ENCODE results near the gene TDP2. TPM values are rescaled to one million over a fixed set of nuclear protein-coding genes. Genes with fewer than 3 reads are reported as not detected.
A peak's percentile ranks its signal among the peaks of the same experiment; 100 is the strongest.

TDP2 gene
- total and polyA plus RNA-seq, 8 donors, result 18.7 to 112 (median 27.5) TPM

- intact Hi-C loops (cut with DNase I; ENCODE audit: low total_unique reads), result no loop called here
- TF ChIP-seq CTCF (IDR thresholded peaks at IDR 0.05) (no peak), EP300 (IDR thresholded peaks at IDR 0.05) (no peak), POLR2A (IDR thresholded peaks at IDR 0.05) (no peak), POLR2AphosphoS5 (IDR thresholded peaks at IDR 0.05) (no peak)
- no peaks in the 10 kb centered on the region for H3K27me3 ChIP-seq
- peaks cover under 1 to 42% (median 16%) of the 10 kb centered on the region in 4 donors for H3K4me1 ChIP-seq
- peaks cover 4 to 51% (median 48%) of the 10 kb centered on the region in 4 donors for H3K36me3 ChIP-seq
- DNase-seq, result no peak
- 69 to 86% (median 80%) methylated on average over 2 of the region's 2 CpGs for WGBS, 5 donors
- H3K9me3 ChIP-seq, result no peaks in the 10 kb centered on the region
- no peak overlapping the region for H3K4me3 ChIP-seq
- H3K27ac ChIP-seq, result no peak overlapping the region
Observed at GRCh38 chr6:24660105-24660504, 6.6 kb downstream of the TDP2 start.

DNA sequence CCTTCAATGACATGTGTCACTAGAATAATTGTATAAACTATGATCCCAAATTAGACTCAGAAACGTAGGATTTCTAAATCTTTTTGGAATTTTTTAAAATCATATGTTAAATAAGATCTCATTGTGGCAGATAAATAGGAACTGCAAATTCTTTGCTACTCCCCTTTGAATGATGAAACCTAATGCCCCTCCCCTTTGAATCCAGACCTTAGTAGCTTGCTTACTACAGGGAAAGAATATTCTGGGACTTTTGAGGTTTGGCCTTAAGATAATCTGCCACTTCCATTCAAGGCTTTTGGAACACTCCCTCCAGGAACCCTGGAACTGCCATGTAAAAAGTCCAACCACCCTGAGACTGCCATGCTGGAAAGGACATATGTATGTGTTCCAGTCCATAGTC lies 7.1 kb downstream of the TDP2 start:
- 53 to 68% (median 58%) methylated on average over 1 of the region's 1 CpG for WGBS, 5 donors
- H3K4me1 ChIP-seq, result peaks cover 0 to 37% (median 13%) of the 10 kb centered on the region in 4 donors
- H3K36me3 ChIP-seq, result peaks cover 4 to 51% (median 50%) of the 10 kb centered on the region in 4 donors
- DNase-seq, result no peak
- intact Hi-C loops (cut with DNase I; ENCODE audit: low total_unique reads), result no loop called here
- no peaks in the 10 kb centered on the region for H3K27me3 ChIP-seq
- H3K27ac ChIP-seq, result peak overlapping the region in 1 of 5 donors; percentile 22
- H3K9me3 ChIP-seq, result no peaks in the 10 kb centered on the region
- no peak overlapping the region for H3K4me3 ChIP-seq
- TF ChIP-seq EP300 (IDR thresholded peaks at IDR 0.05) (no peak), POLR2AphosphoS5 (IDR thresholded peaks at IDR 0.05) (no peak), CTCF (IDR thresholded peaks at IDR 0.05) (no peak), POLR2A (IDR thresholded peaks at IDR 0.05) (no peak)

DNA sequence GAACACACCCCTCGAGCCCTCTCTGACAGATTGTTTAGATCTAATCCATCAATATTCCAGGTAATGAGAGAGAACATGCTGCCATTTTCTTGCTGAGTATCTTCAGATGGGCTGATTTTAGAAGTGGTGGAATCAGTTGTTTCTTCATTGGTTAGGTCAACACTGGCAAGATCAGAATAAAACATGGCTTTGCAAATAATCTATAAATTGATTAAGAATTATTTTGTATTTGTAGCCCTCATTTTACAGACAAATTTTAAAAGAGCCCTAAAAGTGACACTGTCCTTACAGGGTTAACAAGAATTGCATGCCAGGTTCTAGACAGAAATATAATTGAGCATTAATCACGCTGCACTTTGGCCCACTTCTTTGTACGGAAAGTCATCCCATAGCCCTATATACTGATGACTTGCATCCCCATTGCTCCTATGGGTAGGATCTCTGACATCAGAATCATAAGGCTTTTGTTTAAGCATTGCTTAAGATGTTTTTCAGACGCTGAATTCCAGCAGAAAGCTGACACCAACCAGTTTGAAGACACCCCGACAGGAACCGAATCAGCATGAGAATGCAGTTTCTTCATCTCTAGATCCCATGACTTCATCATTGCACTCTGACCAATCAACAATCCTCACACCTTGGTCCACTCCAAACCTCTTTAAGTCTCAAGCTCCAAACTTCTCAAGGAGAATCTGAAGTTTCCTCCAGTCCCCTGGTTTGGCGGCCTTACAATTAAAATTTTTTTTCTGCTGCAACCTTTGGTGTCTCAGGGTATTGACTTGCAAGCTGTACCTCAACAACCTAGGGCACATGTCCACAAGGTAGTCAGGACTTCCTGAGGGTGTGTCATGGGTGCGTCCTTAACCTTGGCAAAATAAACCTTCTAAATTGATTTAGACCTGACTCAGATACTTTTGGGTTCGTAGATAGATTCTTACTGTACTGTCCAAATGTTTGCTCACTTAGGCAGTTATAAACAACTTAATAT lies 7.8 kb downstream of the TDP2 start:
- H3K36me3 ChIP-seq, result peaks cover 4 to 53% (median 52%) of the 10 kb centered on the region in 4 donors
- peaks cover 0 to 30% (median 10%) of the 10 kb centered on the region in 4 donors for H3K4me1 ChIP-seq
- 63 to 67% (median 65%) methylated on average over 9 of the region's 9 CpGs for WGBS, 5 donors
- intact Hi-C loops (cut with DNase I; ENCODE audit: low total_unique reads), result no loop called here
- no peaks in the 10 kb centered on the region for H3K9me3 ChIP-seq
- H3K4me3 ChIP-seq, result no peak overlapping the region
- H3K27me3 ChIP-seq, result no peaks in the 10 kb centered on the region
- no peak for DNase-seq
- TF ChIP-seq POLR2AphosphoS5 (IDR thresholded peaks at IDR 0.05) (no peak), POLR2A (IDR thresholded peaks at IDR 0.05) (no peak), EP300 (IDR thresholded peaks at IDR 0.05) (no peak), CTCF (IDR thresholded peaks at IDR 0.05) (no peak)
- H3K27ac ChIP-seq, result peak overlapping the region in 2 of 5 donors; percentile 22 to 25

- TF ChIP-seq CTCF (IDR thresholded peaks at IDR 0.05) (no peak), EP300 (IDR thresholded peaks at IDR 0.05) (no peak), POLR2A (IDR thresholded peaks at IDR 0.05) (no peak)
- Histone ChIP-seq H3K4me3 (no peak overlapping the region), H3K36me3 (peaks cover 7 to 68% (median 64%) of the 10 kb centered on the region in 4 donors), H3K27ac (no peak overlapping the region), H3K9me3 (no peaks in the 10 kb centered on the region), H3K4me1 (peaks cover 0 to 15% (median 5%) of the 10 kb centered on the region in 4 donors), H3K27me3 (no peaks in the 10 kb centered on the region)
- no peak for DNase-seq
- intact Hi-C loops (cut with DNase I; ENCODE audit: low total_unique reads), result no loop called here
- WGBS, 5 donors, result 68 to 81% (median 76%) methylated on average over 1 of the region's 1 CpG
Observed at GRCh38 chr6:24655215-24655614, 11.5 kb downstream of the TDP2 start.

Measured in stomach (tissue), 9 donors.